Astrocyte of the spinal cord (primary cell): ENCODE measurements around the gene BCL7C.

Experiments
- DNase-seq: peaks from one replicate; pipeline ENCODE4 v3.0.0; 2011; ENCODE audit warnings: low read depth, low spot score
- H3K4me3 ChIP-seq: 2 replicates; pipeline ENCODE4 v1.5.1; 2011; ENCODE audit warnings: low read depth, mild to moderate bottlenecking, low read length, moderate library complexity
- CTCF ChIP-seq: IDR thresholded peaks from 2 replicates; pipeline ENCODE4 v1.5.1; 2012; ENCODE audit warnings: low read depth, mild to moderate bottlenecking, low read length, inconsistent platforms
- in situ Hi-C: cut with HindIII; loops from 2 replicates; pipeline ENCODE4 v1.10.0; 2017; ENCODE audit warnings: low sequenced_read_pairs

The BCL7C gene

GRCh38 chr16:30841332-30841731 is 52.5 kb downstream of the BCL7C start:
- in situ Hi-C loops = no loop called here
- no peak for TF ChIP-seq CTCF
- no peak for DNase-seq
- no peak overlapping the region for H3K4me3 ChIP-seq

- DNase-seq = no peak
- no peak for TF ChIP-seq CTCF
- in situ Hi-C loops = no loop called here
- H3K4me3 ChIP-seq = no peak overlapping the region
These were observed 53.3 kb downstream of the BCL7C start for GRCh38 chr16:30840611-30841010.

DNA sequence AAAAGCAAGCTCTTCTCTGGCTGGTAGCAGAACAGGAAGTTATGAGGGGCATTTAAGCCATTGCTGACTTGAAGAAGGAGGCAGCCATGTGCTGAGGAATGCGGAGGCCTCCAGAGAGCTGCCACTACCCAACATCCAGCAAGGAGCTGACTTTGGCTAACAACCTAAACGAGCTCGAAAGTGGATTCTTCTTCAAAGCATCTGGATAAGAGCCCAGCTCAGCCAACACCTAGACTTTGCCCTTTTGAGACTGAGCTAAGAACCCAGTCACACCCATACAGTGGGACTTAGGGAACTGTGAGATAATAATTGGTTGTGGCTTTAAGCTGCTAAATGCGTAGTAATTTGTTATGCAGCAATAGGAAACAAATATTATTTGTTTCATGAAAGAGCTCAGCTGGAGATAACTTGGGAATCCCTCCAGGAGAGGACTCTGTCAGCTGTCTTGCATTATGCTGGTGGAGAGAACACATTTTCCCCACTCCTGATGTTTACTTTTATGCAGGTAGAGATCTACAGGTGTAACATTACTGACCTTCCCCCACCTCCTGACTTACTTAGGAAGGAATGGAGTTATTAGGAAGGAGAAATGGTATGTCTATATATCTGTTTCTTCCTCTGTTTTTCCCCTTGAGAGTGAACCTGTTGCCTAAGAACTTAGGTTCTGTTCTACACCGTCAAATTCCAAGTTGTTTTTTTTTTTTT is 54.2 kb downstream of the BCL7C start:
- no peak for DNase-seq
- no peak for TF ChIP-seq CTCF
- no peak overlapping the region for H3K4me3 ChIP-seq
- in situ Hi-C loops = no loop called here

DNA sequence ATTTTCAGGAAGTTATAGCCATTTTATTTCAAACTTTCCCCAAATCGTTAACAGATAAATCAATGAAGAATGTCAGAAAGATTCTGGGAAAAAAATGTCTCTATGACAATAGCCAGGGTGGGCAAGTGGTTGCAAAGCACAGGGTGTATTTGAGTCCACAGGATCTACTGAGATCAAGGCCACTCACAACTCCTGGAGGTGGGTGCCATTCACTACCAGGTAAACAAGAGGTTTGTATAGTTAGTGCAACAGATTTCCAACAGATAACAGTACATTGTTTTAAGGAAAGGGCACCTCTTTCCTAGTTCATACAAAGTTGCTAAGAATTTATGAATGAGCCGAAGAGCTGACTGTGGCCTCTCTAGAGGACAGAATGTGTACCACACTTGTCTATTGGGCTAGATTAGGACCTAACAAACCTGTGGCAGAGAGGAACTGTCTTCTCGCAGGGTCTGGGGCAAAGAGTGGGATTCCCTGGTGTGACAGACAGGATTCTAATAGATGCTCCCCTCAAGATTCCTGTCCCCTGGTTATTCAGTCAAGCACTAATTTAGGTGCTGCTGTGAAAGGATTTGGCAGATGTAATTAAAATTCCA is 54.9 kb downstream of the BCL7C start:
- in situ Hi-C loops = no loop called here
- TF ChIP-seq CTCF = no peak
- no peak for DNase-seq
- no peak overlapping the region for H3K4me3 ChIP-seq

- in situ Hi-C loops = no loop called here
- no peak for TF ChIP-seq CTCF
- DNase-seq = no peak
- no peak overlapping the region for H3K4me3 ChIP-seq
These were observed 56.0 kb downstream of the BCL7C start for GRCh38 chr16:30837904-30838303.
